IMR-90 (cell line): Measurements from ENCODE around the gene SLC66A3. TPM values are rescaled to one million over a fixed set of nuclear protein-coding genes. Genes with fewer than 3 reads are reported as not detected.

ENCODE experiments used
- ATAC-seq: fragments of 200-7000 bp; cut with Tn5 transposase; 2 replicates; pipeline ENCODE4 v1.9.1; 2020; ENCODE audit warnings: low read depth, mild to moderate bottlenecking, moderate library complexity
- BruUV-seq: library from RNA; stranded (reverse); fragments of 400-500 nt; replicated peaks from 2 replicates; lab custom pipeline; 2021; lab: Mats Ljungman, UMichigan
- CTCF ChIA-PET: fragments of 300-600 bp; formaldehyde crosslinking; extraction: SDS; loops from one replicate; lab custom pipeline; 2021; ENCODE audit warnings: antibody characterized with exemption; lab: Yijun Ruan, JAX
- POLR2A ChIA-PET: fragments of 300-600 bp; sonication (Branson Sonifier 250); formaldehyde crosslinking; loops from one replicate; lab custom pipeline; 2022; ENCODE audit warnings: antibody characterized with exemption; ENCODE audit not compliant: unreplicated experiment; lab: Charles Lee
- DNase-seq: peaks from one replicate; pipeline ENCODE4 v3.0.0; 2013
- H2AFZ ChIP-seq: replicated peaks from 2 replicates; pipeline ENCODE3; 2013; ENCODE audit warnings: low read length, mild to moderate bottlenecking; ENCODE audit not compliant: poor library complexity
- H2AK5ac ChIP-seq: 2 replicates; pipeline ENCODE4 v1.6.1; 2013; ENCODE audit warnings: low read depth, low read length, inconsistent platforms
- H2AK9ac ChIP-seq: replicated peaks from 2 replicates; pipeline ENCODE3; 2013; ENCODE audit warnings: mild to moderate bottlenecking, low read depth, low read length, moderate library complexity; ENCODE audit not compliant: poor library complexity
- H2BK120ac ChIP-seq: 2 replicates; pipeline ENCODE4 v1.6.1; 2013; ENCODE audit warnings: low read depth, low read length, inconsistent platforms
- H2BK15ac ChIP-seq: 3 replicates; pipeline ENCODE4 v1.6.1; 2013; ENCODE audit warnings: low read depth, low read length, inconsistent platforms
- H2BK20ac ChIP-seq: 2 replicates; pipeline ENCODE4 v1.6.1; 2013; ENCODE audit warnings: low read depth, mild to moderate bottlenecking, inconsistent platforms, low read length, moderate library complexity
- H2BK5ac ChIP-seq: 2 replicates; pipeline ENCODE4 v1.6.1; 2013; ENCODE audit warnings: mild to moderate bottlenecking, low read depth, low read length, inconsistent platforms; ENCODE audit not compliant: poor library complexity, severe bottlenecking
- H3K14ac ChIP-seq: replicated peaks from 2 replicates; pipeline ENCODE4 v1.6.1; 2013; ENCODE audit warnings: low read depth, low read length, inconsistent platforms
- H3K18ac ChIP-seq: 2 replicates; pipeline ENCODE4 v1.6.1; 2013; ENCODE audit warnings: low read depth, low read length, control low read depth
- H3K23ac ChIP-seq: 2 replicates; pipeline ENCODE4 v1.6.1; 2013; ENCODE audit warnings: low read depth, low read length, inconsistent platforms
- H3K27ac ChIP-seq: 2 replicates; pipeline ENCODE4 v1.5.1; 2013; ENCODE audit warnings: mild to moderate bottlenecking, control low read depth, low read length; ENCODE audit not compliant: insufficient read depth
- H3K27me3 ChIP-seq: 2 replicates; pipeline ENCODE4 v1.6.1; 2013; ENCODE audit warnings: low read length; ENCODE audit not compliant: control insufficient read depth, insufficient read depth
- H3K36me3 ChIP-seq: 2 replicates; pipeline ENCODE4 v1.6.1; 2013; ENCODE audit warnings: low read length, mixed read lengths; ENCODE audit not compliant: control insufficient read depth, insufficient read depth
- H3K4ac ChIP-seq: 2 replicates; pipeline ENCODE4 v1.6.1; 2013; ENCODE audit warnings: low read depth, low read length, inconsistent platforms
- H3K4me1 ChIP-seq: 2 replicates; pipeline ENCODE4 v1.6.1; 2013; ENCODE audit warnings: low read length, mixed read lengths; ENCODE audit not compliant: control insufficient read depth, insufficient read depth
- H3K4me2 ChIP-seq: 2 replicates; pipeline ENCODE4 v1.6.1; 2013; ENCODE audit warnings: low read depth, mild to moderate bottlenecking, control low read depth, low read length, moderate library complexity
- H3K4me3 ChIP-seq: 2 replicates; pipeline ENCODE4 v1.5.1; 2013; ENCODE audit warnings: low read depth, mild to moderate bottlenecking, control low read depth, low read length, moderate library complexity; ENCODE audit not compliant: insufficient read depth
- H3K56ac ChIP-seq: 2 replicates; pipeline ENCODE4 v1.6.1; 2013; ENCODE audit warnings: low read length, inconsistent platforms; ENCODE audit not compliant: insufficient read depth; ENCODE audit errors: extremely low read depth
- H3K79me1 ChIP-seq, 2 experiments: 2 replicates each; pipeline ENCODE4 v1.6.1; 2013; ENCODE audit warnings: low read length in 2 of 2, inconsistent platforms in 1 of 2, low read depth in 1 of 2
- H3K9ac ChIP-seq: 2 replicates; pipeline ENCODE4 v1.6.1; 2013; ENCODE audit warnings: low read depth, low read length, control low read depth
- H3K9me1 ChIP-seq: 2 replicates; pipeline ENCODE4 v1.6.1; 2013; ENCODE audit warnings: low read length, inconsistent platforms; ENCODE audit not compliant: insufficient read depth
- H3K9me3 ChIP-seq: 2 replicates; pipeline ENCODE4 v1.6.1; 2013; ENCODE audit warnings: low read length; ENCODE audit not compliant: control insufficient read depth, insufficient read depth
- H4K20me1 ChIP-seq: 2 replicates; pipeline ENCODE4 v1.6.1; 2013; ENCODE audit warnings: low read length, inconsistent platforms; ENCODE audit not compliant: insufficient read depth
- H4K5ac ChIP-seq: 2 replicates; pipeline ENCODE4 v1.6.1; 2013; ENCODE audit warnings: mild to moderate bottlenecking, low read depth, low read length, control low read depth
- H4K8ac ChIP-seq, 2 experiments: 2 replicates each; pipeline ENCODE4 v1.6.1; 2013; ENCODE audit warnings: low read depth in 2 of 2, low read length in 2 of 2, control low read depth in 1 of 2, inconsistent platforms in 1 of 2
- H4K91ac ChIP-seq: 2 replicates; pipeline ENCODE4 v1.6.1; 2013; ENCODE audit warnings: low read depth, low read length, inconsistent platforms; ENCODE audit not compliant: insufficient read depth
- BHLHE40 ChIP-seq: fragments of 150-350 bp; IDR thresholded peaks from 2 replicates; pipeline ENCODE4 v1.6.1; 2016; ENCODE audit warnings: mild to moderate bottlenecking, low read depth, low read length
- CEBPB ChIP-seq: IDR thresholded peaks from 2 replicates; pipeline ENCODE4 v1.6.1; 2012; ENCODE audit warnings: low read depth, low read length, improper control_type of control experiment
- CHD1 ChIP-seq: IDR thresholded peaks from 2 replicates; pipeline ENCODE4 v1.6.1; 2012; ENCODE audit warnings: low read depth, low read length, improper control_type of control experiment
- CTCF ChIP-seq: conservative IDR thresholded peaks from 2 replicates; pipeline ENCODE4 v1.5.1; 2012; ENCODE audit warnings: mild to moderate bottlenecking, low read depth, low read length, improper control_type of control experiment
- ELK1 ChIP-seq: fragments of 150-350 bp; IDR thresholded peaks from 2 replicates; pipeline ENCODE4 v1.6.1; 2016; ENCODE audit warnings: low read depth, mild to moderate bottlenecking, low read length, moderate library complexity, borderline replicate concordance
- FOS ChIP-seq: fragments of 150-350 bp; IDR thresholded peaks from 2 replicates; pipeline ENCODE4 v1.6.1; 2016; ENCODE audit warnings: low read depth, low read length
- MAFK ChIP-seq: IDR thresholded peaks from 2 replicates; pipeline ENCODE4 v1.6.1; 2012; ENCODE audit warnings: low read depth, low read length, improper control_type of control experiment
- MAZ ChIP-seq: IDR thresholded peaks from 2 replicates; pipeline ENCODE4 v1.6.1; 2012; ENCODE audit warnings: low read depth, mild to moderate bottlenecking, low read length, improper control_type of control experiment, moderate library complexity, borderline replicate concordance
- MXI1 ChIP-seq: IDR thresholded peaks from 2 replicates; pipeline ENCODE4 v1.6.1; 2012; ENCODE audit warnings: low read depth, mild to moderate bottlenecking, low read length, moderate library complexity, borderline replicate concordance
- NFE2L2 ChIP-seq: fragments of 150-350 bp; IDR thresholded peaks from 2 replicates; pipeline ENCODE4 v1.6.1; 2016; ENCODE audit warnings: low read depth, mild to moderate bottlenecking, low read length
- POLR2A ChIP-seq: IDR thresholded peaks from 2 replicates; pipeline ENCODE4 v1.6.1; 2012; ENCODE audit warnings: mild to moderate bottlenecking, low read depth, low read length
- RAD21 ChIP-seq: IDR thresholded peaks from 2 replicates; pipeline ENCODE4 v1.6.1; 2012; ENCODE audit warnings: low read length, improper control_type of control experiment
- RCOR1 ChIP-seq: IDR thresholded peaks from 2 replicates; pipeline ENCODE4 v1.6.1; 2012; ENCODE audit warnings: mild to moderate bottlenecking, low read length, improper control_type of control experiment; ENCODE audit not compliant: insufficient replicate concordance
- RFX5 ChIP-seq: IDR thresholded peaks from 2 replicates; pipeline ENCODE4 v1.8.0; 2012; ENCODE audit warnings: low read depth, mild to moderate bottlenecking, low read length, moderate library complexity
- SMC3 ChIP-seq: fragments of 150-350 bp; IDR thresholded peaks from 2 replicates; pipeline ENCODE4 v1.6.1; 2016; ENCODE audit warnings: low read depth, mild to moderate bottlenecking, antibody characterized with exemption, low read length, moderate library complexity
- USF2 ChIP-seq: fragments of 150-350 bp; IDR thresholded peaks from 2 replicates; pipeline ENCODE4 v1.6.1; 2017; ENCODE audit warnings: mild to moderate bottlenecking, antibody characterized with exemption, low read length, low read depth
- WGBS, 2 experiments: methylation state at CpG; one replicate each; pipeline versions ENCODE4 v1.1.5 to v1.1.7; 2013; ENCODE audit warnings: missing lambda C conversion rate in 2 of 2; ENCODE audit not compliant: insufficient read length in 1 of 2; ENCODE audit errors: extremely low coverage in 2 of 2; 5-methylcytosine and 5-hydroxymethylcytosine counted together
- dilution Hi-C: fragments of 300-500 bp; cut with HindIII; formaldehyde crosslinking; loops from one replicate; pipeline ENCODE4 v1.14.3; 2018; ENCODE audit warnings: low sequenced_read_pairs; ENCODE audit not compliant: unreplicated experiment
- in situ Hi-C: fragments of 300-500 bp; cut with MboI; formaldehyde crosslinking; loops from 3 replicates; pipeline ENCODE4 v1.14.3; 2019; ENCODE audit warnings: low sequenced_read_pairs, inconsistent platforms, mixed read lengths
- intact Hi-C: fragments of 100-400 bp; cut with micrococcal nuclease; formaldehyde crosslinking; loops from 2 replicates; pipeline ENCODE4 v1.10.0; 2022
- polyA plus RNA-seq, 3 experiments: library from polyadenylated mRNA; depleted of rRNA; stranded (reverse); fragments of >200 nt; gene quantifications; 2 replicates each; pipeline ENCODE4 v1.2.3, GENCODE V29; 2012; ENCODE audit warnings: low replicate concordance in 1 of 3
- total RNA-seq: library from RNA; depleted of rRNA; stranded (reverse); fragments of >200 nt; gene quantifications from 2 replicates; pipeline ENCODE4 v1.2.3, GENCODE V29; 2012

Gene SLC66A3
- total and polyA plus RNA-seq, 2 of the 4 experiments (the other 2 are of a cell fraction) = 18.1 to 25.2 TPM

DNA sequence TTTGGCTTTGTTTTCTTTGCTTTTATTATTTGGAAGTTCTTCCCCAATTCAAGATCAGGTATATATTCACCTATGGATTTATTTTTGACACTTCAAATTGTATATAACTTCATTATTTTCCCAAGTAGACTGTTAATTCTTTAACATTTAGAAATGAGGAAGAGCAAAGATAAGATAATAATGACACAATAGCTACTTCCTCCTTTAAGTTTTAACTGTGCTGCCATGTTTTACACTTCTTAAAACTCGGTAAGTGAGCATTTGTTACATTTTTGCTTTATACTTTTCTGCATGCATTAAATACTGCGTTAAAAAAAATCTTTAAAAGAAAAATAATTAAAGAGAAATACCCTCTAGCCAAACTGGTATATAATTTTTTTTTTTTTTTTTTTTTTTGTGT lies 32.5 kb downstream of the SLC66A3 start:
- H3K56ac ChIP-seq = no peak overlapping the region
- no peak overlapping the region for H2BK15ac ChIP-seq
- no peaks in the 10 kb centered on the region for H3K9me1 ChIP-seq
- DNase-seq (no peak), ATAC-seq (no peak)
- no peak overlapping the region for H3K4me2 ChIP-seq
- H4K91ac ChIP-seq = no peak overlapping the region
- H3K27ac ChIP-seq = no peak overlapping the region
- no peaks in the 10 kb centered on the region for H3K27me3 ChIP-seq
- ChIA-PET CTCF (interaction anchor here (1.0 kb wide), 1 partner anchor 17 kb away, joined by 3 read pairs; no protein-coding TSS in a partner anchor), POLR2A (no interaction called here)
- H4K20me1 ChIP-seq = no peaks in the 10 kb centered on the region; the same call in 1 of the 2 replicates
- H3K9me3 ChIP-seq = no peaks in the 10 kb centered on the region
- dilution Hi-C loops (no loop called here), in situ Hi-C loops (no loop called here), intact Hi-C loops (no loop called here)
- H2AFZ ChIP-seq = no peak overlapping the region
- H2BK20ac ChIP-seq = no peak overlapping the region
- H2AK5ac ChIP-seq = no peak overlapping the region
- WGBS, 2 experiments = no CpG with 5 or more reads among the region's 2 CpGs
- H2AK9ac ChIP-seq = no peak overlapping the region
- H3K4ac ChIP-seq = no peak overlapping the region
- no peak overlapping the region for H4K8ac ChIP-seq
- BruUV-seq = no TSS peak
- H3K23ac ChIP-seq = no peak overlapping the region
- H4K5ac ChIP-seq = no peak overlapping the region
- no peak overlapping the region for H3K4me3 ChIP-seq
- peaks cover 5 to 11% of the 10 kb centered on the region in 2 experiments; a peak in 3 of 4 replicates for H3K79me1 ChIP-seq
- no peak overlapping the region for H2BK120ac ChIP-seq
- no peak overlapping the region for H2BK5ac ChIP-seq
- H3K14ac ChIP-seq = no peak overlapping the region
- H3K9ac ChIP-seq = no peak overlapping the region
- peaks cover 19% of the 10 kb centered on the region for H3K36me3 ChIP-seq
- H3K18ac ChIP-seq = no peak overlapping the region
- peaks cover 2% of the 10 kb centered on the region; the same call in 1 of the 2 replicates for H3K4me1 ChIP-seq
- no peak for TF ChIP-seq SMC3
- TF ChIP-seq CTCF = no peak
- no peak for TF ChIP-seq ELK1
- TF ChIP-seq RAD21 = no peak
- TF ChIP-seq MXI1 = no peak
- TF ChIP-seq MAZ = no peak
- no peak for TF ChIP-seq FOS
- no peak for TF ChIP-seq RFX5
- no peak for TF ChIP-seq CHD1
- TF ChIP-seq CEBPB = no peak
- no peak for TF ChIP-seq POLR2A
- TF ChIP-seq NFE2L2 = no peak
- TF ChIP-seq BHLHE40 = no peak
- TF ChIP-seq USF2 = no peak
- TF ChIP-seq MAFK = no peak
- no peak for TF ChIP-seq RCOR1
